Measurements from ENCODE around the gene KRT7.

DNA sequence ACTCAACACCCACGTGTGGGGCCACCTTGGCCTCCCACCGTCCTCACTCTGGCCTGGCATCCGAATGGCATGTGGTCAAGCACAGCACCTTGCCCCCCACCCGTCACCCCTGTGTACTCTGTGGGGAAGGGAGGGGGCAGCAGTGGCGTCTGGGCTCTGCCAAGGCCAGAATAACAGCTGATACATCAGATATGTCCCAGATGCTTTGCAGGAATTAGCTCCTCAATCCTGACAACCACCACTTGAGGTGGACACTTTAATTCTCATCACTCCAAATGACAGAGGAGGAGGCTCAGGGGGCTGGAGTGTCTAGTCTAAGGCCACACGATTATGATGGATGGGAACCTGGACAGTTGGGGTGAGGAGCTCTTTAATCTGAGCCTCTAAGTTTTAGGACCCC lies 39.5 kb upstream of the KRT7 start:
- no peak for TF ChIP-seq RAD21 (CRISPR knock-in tag; conservative IDR thresholded peaks at IDR 0.05 in 1 of 2, IDR thresholded peaks at IDR 0.05 in 1 of 2)
- TF ChIP-seq, protein P1, sequence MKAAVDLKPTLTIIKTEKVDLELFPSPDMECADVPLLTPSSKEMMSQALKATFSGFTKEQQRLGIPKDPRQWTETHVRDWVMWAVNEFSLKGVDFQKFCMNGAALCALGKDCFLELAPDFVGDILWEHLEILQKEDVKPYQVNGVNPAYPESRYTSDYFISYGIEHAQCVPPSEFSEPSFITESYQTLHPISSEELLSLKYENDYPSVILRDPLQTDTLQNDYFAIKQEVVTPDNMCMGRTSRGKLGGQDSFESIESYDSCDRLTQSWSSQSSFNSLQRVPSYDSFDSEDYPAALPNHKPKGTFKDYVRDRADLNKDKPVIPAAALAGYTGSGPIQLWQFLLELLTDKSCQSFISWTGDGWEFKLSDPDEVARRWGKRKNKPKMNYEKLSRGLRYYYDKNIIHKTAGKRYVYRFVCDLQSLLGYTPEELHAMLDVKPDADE (conservative IDR thresholded peaks at IDR 0.05; ENCODE audit: control insufficient read depth, low read depth, low read length) = no peak
- TF ChIP-seq BHLHE40 (IDR thresholded peaks at IDR 0.05; ENCODE audit: low read length) = no peak
- TF ChIP-seq, protein P2, sequence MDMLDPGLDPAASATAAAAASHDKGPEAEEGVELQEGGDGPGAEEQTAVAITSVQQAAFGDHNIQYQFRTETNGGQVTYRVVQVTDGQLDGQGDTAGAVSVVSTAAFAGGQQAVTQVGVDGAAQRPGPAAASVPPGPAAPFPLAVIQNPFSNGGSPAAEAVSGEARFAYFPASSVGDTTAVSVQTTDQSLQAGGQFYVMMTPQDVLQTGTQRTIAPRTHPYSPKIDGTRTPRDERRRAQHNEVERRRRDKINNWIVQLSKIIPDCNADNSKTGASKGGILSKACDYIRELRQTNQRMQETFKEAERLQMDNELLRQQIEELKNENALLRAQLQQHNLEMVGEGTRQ (CRISPR knock-in tag; IDR thresholded peaks at IDR 0.05) = no peak
- TF ChIP-seq ZKSCAN1 (IDR thresholded peaks at IDR 0.05; ENCODE audit: low read depth, low read length) = no peak
- TF ChIP-seq, protein P3, sequence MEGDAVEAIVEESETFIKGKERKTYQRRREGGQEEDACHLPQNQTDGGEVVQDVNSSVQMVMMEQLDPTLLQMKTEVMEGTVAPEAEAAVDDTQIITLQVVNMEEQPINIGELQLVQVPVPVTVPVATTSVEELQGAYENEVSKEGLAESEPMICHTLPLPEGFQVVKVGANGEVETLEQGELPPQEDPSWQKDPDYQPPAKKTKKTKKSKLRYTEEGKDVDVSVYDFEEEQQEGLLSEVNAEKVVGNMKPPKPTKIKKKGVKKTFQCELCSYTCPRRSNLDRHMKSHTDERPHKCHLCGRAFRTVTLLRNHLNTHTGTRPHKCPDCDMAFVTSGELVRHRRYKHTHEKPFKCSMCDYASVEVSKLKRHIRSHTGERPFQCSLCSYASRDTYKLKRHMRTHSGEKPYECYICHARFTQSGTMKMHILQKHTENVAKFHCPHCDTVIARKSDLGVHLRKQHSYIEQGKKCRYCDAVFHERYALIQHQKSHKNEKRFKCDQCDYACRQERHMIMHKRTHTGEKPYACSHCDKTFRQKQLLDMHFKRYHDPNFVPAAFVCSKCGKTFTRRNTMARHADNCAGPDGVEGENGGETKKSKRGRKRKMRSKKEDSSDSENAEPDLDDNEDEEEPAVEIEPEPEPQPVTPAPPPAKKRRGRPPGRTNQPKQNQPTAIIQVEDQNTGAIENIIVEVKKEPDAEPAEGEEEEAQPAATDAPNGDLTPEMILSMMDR (IDR thresholded peaks at IDR 0.05 in 2 of 3, conservative IDR thresholded peaks at IDR 0.05 in 1 of 3; ENCODE audit: insufficient read depth in 2 of 3, low read depth in 1 of 3, low read length in 3 of 3) = no peak
- no peak for TF ChIP-seq EGR1 (conservative IDR thresholded peaks at IDR 0.05)
- TF ChIP-seq RBFOX2 (IDR thresholded peaks at IDR 0.05; ENCODE audit: low read depth, low read length) = no peak
- TF ChIP-seq TBP (optimal IDR thresholded peaks at IDR 0.05; ENCODE audit: low read depth, low read length) = no peak
- no peak for TF ChIP-seq ADNP (tag; IDR thresholded peaks at IDR 0.05)
- TF ChIP-seq EP300 (IDR thresholded peaks at IDR 0.05; ENCODE audit: low read length) = no peak
- TF ChIP-seq, protein P4, sequence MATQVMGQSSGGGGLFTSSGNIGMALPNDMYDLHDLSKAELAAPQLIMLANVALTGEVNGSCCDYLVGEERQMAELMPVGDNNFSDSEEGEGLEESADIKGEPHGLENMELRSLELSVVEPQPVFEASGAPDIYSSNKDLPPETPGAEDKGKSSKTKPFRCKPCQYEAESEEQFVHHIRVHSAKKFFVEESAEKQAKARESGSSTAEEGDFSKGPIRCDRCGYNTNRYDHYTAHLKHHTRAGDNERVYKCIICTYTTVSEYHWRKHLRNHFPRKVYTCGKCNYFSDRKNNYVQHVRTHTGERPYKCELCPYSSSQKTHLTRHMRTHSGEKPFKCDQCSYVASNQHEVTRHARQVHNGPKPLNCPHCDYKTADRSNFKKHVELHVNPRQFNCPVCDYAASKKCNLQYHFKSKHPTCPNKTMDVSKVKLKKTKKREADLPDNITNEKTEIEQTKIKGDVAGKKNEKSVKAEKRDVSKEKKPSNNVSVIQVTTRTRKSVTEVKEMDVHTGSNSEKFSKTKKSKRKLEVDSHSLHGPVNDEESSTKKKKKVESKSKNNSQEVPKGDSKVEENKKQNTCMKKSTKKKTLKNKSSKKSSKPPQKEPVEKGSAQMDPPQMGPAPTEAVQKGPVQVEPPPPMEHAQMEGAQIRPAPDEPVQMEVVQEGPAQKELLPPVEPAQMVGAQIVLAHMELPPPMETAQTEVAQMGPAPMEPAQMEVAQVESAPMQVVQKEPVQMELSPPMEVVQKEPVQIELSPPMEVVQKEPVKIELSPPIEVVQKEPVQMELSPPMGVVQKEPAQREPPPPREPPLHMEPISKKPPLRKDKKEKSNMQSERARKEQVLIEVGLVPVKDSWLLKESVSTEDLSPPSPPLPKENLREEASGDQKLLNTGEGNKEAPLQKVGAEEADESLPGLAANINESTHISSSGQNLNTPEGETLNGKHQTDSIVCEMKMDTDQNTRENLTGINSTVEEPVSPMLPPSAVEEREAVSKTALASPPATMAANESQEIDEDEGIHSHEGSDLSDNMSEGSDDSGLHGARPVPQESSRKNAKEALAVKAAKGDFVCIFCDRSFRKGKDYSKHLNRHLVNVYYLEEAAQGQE (IDR thresholded peaks at IDR 0.05; ENCODE audit: borderline replicate concordance) = no peak
- TF ChIP-seq, protein P4 (CRISPR knock-in tag; IDR thresholded peaks at IDR 0.05; ENCODE audit: low read depth) = no peak

Measured in K562 (cell line).